GM12878 (cell line): ENCODE measurements around the gene NFE2. TPM values are rescaled to one million over a fixed set of nuclear protein-coding genes. Genes with fewer than 3 reads are reported as not detected.
"Not testable (repeated sequence)": the region's sequence is repeated elsewhere in the genome, so short reads cannot be mapped to it uniquely, and the experiment has no call there.

Experiments
- ATAC-seq: fragments of 200-7000 bp; cut with Tn5 transposase; 3 replicates; pipeline ENCODE4 v1.9.1; 2020; ENCODE audit warnings: mild to moderate bottlenecking, moderate library complexity
- BruUV-seq: library from RNA; stranded (reverse); fragments of 400-500 nt; replicated peaks from 2 replicates; lab custom pipeline; 2021; lab: Mats Ljungman, UMichigan
- CTCF ChIA-PET: fragments of 300-600 bp; sonication (Branson Sonifier 250); formaldehyde crosslinking; extraction: SDS; loops from one replicate; lab custom pipeline; 2021; ENCODE audit warnings: inconsistent platforms; lab: Yijun Ruan, JAX
- POLR2A ChIA-PET: fragments of 350-600 bp; formaldehyde crosslinking; extraction: SDS; loops from one replicate; lab custom pipeline; 2021; ENCODE audit warnings: inconsistent platforms; lab: Charles Lee
- RAD21 ChIA-PET: fragments of 300-600 bp; sonication (Branson Sonifier 250); formaldehyde crosslinking; loops from one replicate; lab custom pipeline; 2023; ENCODE audit warnings: antibody characterized with exemption; ENCODE audit not compliant: unreplicated experiment; lab: Charles Lee
- SMC1A ChIA-PET: fragments of 300-600 bp; sonication (Branson Sonifier 250); formaldehyde crosslinking; loops from one replicate; lab custom pipeline; 2023; ENCODE audit not compliant: unreplicated experiment, uncharacterized antibody; lab: Charles Lee
- DNase-seq: peaks from one replicate; pipeline ENCODE4 v3.0.0-alpha.2; 2011; ENCODE audit warnings: low read depth, low spot score
- FAIRE-seq: peaks from 3 replicates; lab custom pipeline; 2011; peaks lifted over from hg19 to GRCh38; lab: Jason Lieb, UNC
- H2AFZ ChIP-seq: 2 replicates; pipeline ENCODE4 v1.6.0; 2011; ENCODE audit warnings: low read depth, low read length, control low read depth; ENCODE audit not compliant: control insufficient read depth
- H3K27ac ChIP-seq: 2 replicates; pipeline ENCODE4 v1.5.1; 2011; ENCODE audit warnings: control low read depth; ENCODE audit not compliant: control insufficient read depth, insufficient read depth
- H3K27me3 ChIP-seq, 2 experiments: replicated peaks in 1 of 2; 2 replicates each; pipeline versions ENCODE4 v1.6.0 to v1.6.1; 2011; ENCODE audit warnings: low read length in 1 of 2; ENCODE audit not compliant: control insufficient read depth in 2 of 2, insufficient read depth in 2 of 2
- H3K36me3 ChIP-seq, 2 experiments: 2 replicates each; pipeline ENCODE4 v1.5.1; 2011; ENCODE audit warnings: low read length in 1 of 2; ENCODE audit not compliant: control insufficient read depth in 2 of 2, insufficient read depth in 2 of 2
- H3K4me1 ChIP-seq: 2 replicates; pipeline ENCODE4 v1.6.1; 2011; ENCODE audit warnings: mild to moderate bottlenecking, low read length, moderate library complexity, mixed read lengths; ENCODE audit not compliant: control insufficient read depth, insufficient read depth
- H3K4me2 ChIP-seq: 2 replicates; pipeline ENCODE4 v1.6.0; 2011; ENCODE audit warnings: control low read depth; ENCODE audit not compliant: control insufficient read depth, insufficient read depth
- H3K4me3 ChIP-seq: fragments of 200-600 bp; sonication (generic); 2 replicates; pipeline ENCODE4 v1.5.1; 2016
- H3K79me2 ChIP-seq: 2 replicates; pipeline ENCODE4 v1.6.0; 2011; ENCODE audit warnings: low read length; ENCODE audit not compliant: control insufficient read depth, insufficient read depth
- H3K9ac ChIP-seq: 2 replicates; pipeline ENCODE4 v1.8.0; 2011; ENCODE audit warnings: low read length, control low read depth, mixed read lengths; ENCODE audit not compliant: control insufficient read depth, insufficient read depth
- H3K9me3 ChIP-seq: replicated peaks from 3 replicates; pipeline ENCODE4 v1.5.1; 2011; ENCODE audit warnings: mild to moderate bottlenecking, low read length; ENCODE audit not compliant: control insufficient read depth, insufficient read depth
- H4K20me1 ChIP-seq: 2 replicates; pipeline ENCODE4 v1.6.0; 2011; ENCODE audit not compliant: control insufficient read depth, insufficient read depth
- CBX3 ChIP-seq: fragments of 200-600 bp; sonication (generic); IDR thresholded peaks from 2 replicates; pipeline ENCODE4 v1.6.1; 2016; ENCODE audit warnings: low read depth, borderline replicate concordance
- IKZF1 ChIP-seq: fragments of 450-650 bp; conservative IDR thresholded peaks from 2 replicates; pipeline ENCODE4 v1.6.1; 2017; ENCODE audit warnings: antibody characterized with exemption, mild to moderate bottlenecking
- MYB ChIP-seq: fragments of 150-350 bp; IDR thresholded peaks from 2 replicates; pipeline ENCODE4 v1.6.1; 2014; ENCODE audit warnings: mild to moderate bottlenecking, low read depth, low read length, borderline replicate concordance
- NFYB ChIP-seq: IDR thresholded peaks from 2 replicates; pipeline ENCODE4 v1.6.1; 2011; ENCODE audit warnings: low read depth, mild to moderate bottlenecking, low read length, improper control_type of control experiment, moderate library complexity; ENCODE audit not compliant: insufficient read depth
- SIX5 ChIP-seq: IDR thresholded peaks from 2 replicates; pipeline ENCODE4 v1.6.1; 2011; ENCODE audit warnings: mild to moderate bottlenecking, low read depth, low read length, moderate library complexity; ENCODE audit not compliant: severe bottlenecking
- SPI1 ChIP-seq: IDR thresholded peaks from 2 replicates; pipeline ENCODE4 v1.6.1; 2011; ENCODE audit warnings: low read depth, mild to moderate bottlenecking, low read length, moderate library complexity, borderline replicate concordance; ENCODE audit not compliant: insufficient read depth
- WGBS: methylation state at CpG from one replicate; pipeline ENCODE4 v1.1.6; 2016; ENCODE audit warnings: low lambda C conversion rate; ENCODE audit not compliant: insufficient replicate concordance, insufficient coverage; ENCODE audit errors: missing lambda C conversion rate; 5-methylcytosine and 5-hydroxymethylcytosine counted together
- in situ Hi-C: fragments of 300-500 bp; cut with MboI; formaldehyde crosslinking; loops from 9 replicates; pipeline ENCODE4 v1.14.3; 2018; ENCODE audit warnings: mixed read lengths
- intact Hi-C: fragments of 100-400 bp; cut with micrococcal nuclease; formaldehyde crosslinking; loops from one replicate; pipeline ENCODE4 v1.14.2; 2022; ENCODE audit not compliant: unreplicated experiment
- polyA plus RNA-seq, 11 experiments: library from polyadenylated mRNA; depleted of rRNA in 4 of 11; unstranded in 6 of 11; stranded (reverse) in 5 of 11; fragments of >200 nt; fragmentation: Nextera tagmentation in 4 of 11; fragmentation: Illumina TruSeq in 1 of 11; extraction: Ambion mirVana in 4 of 11; extraction: Trizol in 1 of 11; gene quantifications; 1 replicate in 1 of 11; 2 replicates in 10 of 11; pipeline versions ENCODE4 v1.2.1 to v1.2.3, GENCODE V29; 2011 to 2016; ENCODE audit warnings: inconsistent platforms in 2 of 11, missing spikeins in 2 of 11, low read depth in 1 of 11
- total RNA-seq, 4 experiments: library from RNA; depleted of rRNA in 3 of 4; stranded (reverse); fragments of >200 nt in 3 of 4; fragmentation: Illumina TruSeq in 1 of 4; extraction: Trizol in 1 of 4; gene quantifications; 2 replicates each; pipeline versions ENCODE4 v1.2.1 to v1.2.3, GENCODE V29; 2013 to 2021
- TF ChIP-seq, protein P1 (sequence below): fragments of 450-650 bp; conservative IDR thresholded peaks from 2 replicates; pipeline ENCODE4 v1.6.1; 2017; ENCODE audit warnings: mild to moderate bottlenecking, moderate library complexity

NFE2 gene
- total and polyA plus RNA-seq, 10 of the 15 experiments (the other 5 are each of a cell fraction or from before 2014, with no cell fraction given): 0.06 to 0.28 TPM; not detected in 8

DNA sequence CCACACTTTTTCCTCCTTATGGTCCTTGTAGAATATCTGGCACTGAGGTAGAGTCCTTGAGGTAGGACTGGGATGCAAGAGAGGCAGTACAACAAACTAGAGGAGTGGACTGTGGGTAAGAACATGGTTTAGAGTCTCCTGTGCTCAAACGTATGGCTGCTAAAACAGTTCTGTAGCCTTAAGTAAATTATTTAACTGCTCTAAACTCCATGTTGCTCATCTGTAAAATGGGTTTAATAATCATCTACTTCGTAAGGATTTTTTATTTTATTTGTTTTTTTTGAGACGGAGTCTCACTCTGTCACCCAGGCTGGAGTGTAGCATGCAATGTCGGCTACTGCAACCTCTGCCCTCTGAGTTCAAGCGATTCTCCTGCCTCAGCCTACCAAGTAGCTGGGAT lies 20.5 kb upstream of the NFE2 start:
- Histone ChIP-seq H3K36me3 (no peaks in the 10 kb centered on the region), H3K27ac (no peak overlapping the region), H3K4me3 (no peak overlapping the region), H4K20me1 (no peaks in the 10 kb centered on the region), H3K4me2 (no peak overlapping the region), H3K27me3 (no peaks in the 10 kb centered on the region), H3K79me2 (peaks cover 9% of the 10 kb centered on the region), H2AFZ (no peak overlapping the region), H3K9me3 (no peaks in the 10 kb centered on the region), H3K4me1 (no peaks in the 10 kb centered on the region; the same call in 1 of the 2 replicates), H3K9ac (no peak overlapping the region)
- ATAC-seq (no peak), DNase-seq (no peak), FAIRE-seq (no peak)
- in situ Hi-C loops (no loop called here), intact Hi-C loops (no loop called here)
- 51% methylated on average over 5 of the region's 5 CpGs for WGBS
- no TSS peak for BruUV-seq
- ChIA-PET CTCF (interaction anchor here (1.1 to 5.1 kb wide), 4 partner anchors 14 to 69 kb away, joined by 3 to 34 read pairs (median 12); no protein-coding TSS in a partner anchor), SMC1A (interaction anchor here (1.6 to 2.3 kb wide), 2 partner anchors 25 to 47 kb away, joined by 3 to 8 read pairs; no protein-coding TSS in a partner anchor), POLR2A (interaction anchor here (1.3 to 1.4 kb wide), 2 partner anchors 42 to 82 kb away, joined by 3 to 5 read pairs; partner anchors contain the start of genes CBX5 and HNRNPA1), RAD21 (no interaction called here)
- TF ChIP-seq SPI1: no peak
- TF ChIP-seq CBX3: no peak
- TF ChIP-seq SIX5: no peak
- TF ChIP-seq IKZF1: no peak
- TF ChIP-seq, protein P1, sequence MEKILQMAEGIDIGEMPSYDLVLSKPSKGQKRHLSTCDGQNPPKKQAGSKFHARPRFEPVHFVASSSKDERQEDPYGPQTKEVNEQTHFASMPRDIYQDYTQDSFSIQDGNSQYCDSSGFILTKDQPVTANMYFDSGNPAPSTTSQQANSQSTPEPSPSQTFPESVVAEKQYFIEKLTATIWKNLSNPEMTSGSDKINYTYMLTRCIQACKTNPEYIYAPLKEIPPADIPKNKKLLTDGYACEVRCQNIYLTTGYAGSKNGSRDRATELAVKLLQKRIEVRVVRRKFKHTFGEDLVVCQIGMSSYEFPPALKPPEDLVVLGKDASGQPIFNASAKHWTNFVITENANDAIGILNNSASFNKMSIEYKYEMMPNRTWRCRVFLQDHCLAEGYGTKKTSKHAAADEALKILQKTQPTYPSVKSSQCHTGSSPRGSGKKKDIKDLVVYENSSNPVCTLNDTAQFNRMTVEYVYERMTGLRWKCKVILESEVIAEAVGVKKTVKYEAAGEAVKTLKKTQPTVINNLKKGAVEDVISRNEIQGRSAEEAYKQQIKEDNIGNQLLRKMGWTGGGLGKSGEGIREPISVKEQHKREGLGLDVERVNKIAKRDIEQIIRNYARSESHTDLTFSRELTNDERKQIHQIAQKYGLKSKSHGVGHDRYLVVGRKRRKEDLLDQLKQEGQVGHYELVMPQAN: no peak
- no peak for TF ChIP-seq NFYB
- TF ChIP-seq MYB: no peak

DNA sequence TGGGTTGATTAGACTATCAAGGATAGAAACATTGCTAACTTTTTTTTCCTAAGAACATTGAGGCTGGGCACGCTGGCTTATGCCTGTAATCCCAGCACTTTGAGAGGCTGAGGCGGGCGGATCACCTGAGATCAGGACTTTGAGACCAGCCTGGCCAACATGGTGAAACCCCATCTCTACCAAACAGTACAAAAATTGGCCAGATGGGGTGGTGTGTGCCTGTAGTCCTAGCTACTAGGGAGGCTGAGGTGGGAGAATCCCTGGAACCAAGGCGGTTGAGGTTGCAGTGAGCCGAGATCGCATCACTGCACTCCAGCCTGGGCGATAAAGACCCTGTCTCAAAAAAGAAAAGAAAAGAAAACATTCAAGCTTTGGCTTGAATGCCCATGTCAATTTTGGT lies 11.5 kb upstream of the NFE2 start:
- SMC1A ChIA-PET, H2AFZ ChIP-seq, H3K79me2 ChIP-seq, H4K20me1 ChIP-seq, FAIRE-seq, intact Hi-C loops, H3K4me2 ChIP-seq, in situ Hi-C loops, H3K4me1 ChIP-seq, BruUV-seq, H3K9ac ChIP-seq, H3K27ac ChIP-seq, H3K27me3 ChIP-seq, RAD21 ChIA-PET, POLR2A ChIA-PET, DNase-seq, H3K36me3 ChIP-seq, ATAC-seq, H3K4me3 ChIP-seq, H3K9me3 ChIP-seq: not testable (repeated sequence)
- WGBS: 79% methylated on average over 7 of the region's 7 CpGs
- CTCF ChIA-PET: interaction anchor here (2.1 kb wide), 1 partner anchor 13 kb away, joined by 6 read pairs; the partner anchor contains the start of gene COPZ1
